GM12891 (cell line): ENCODE measurements around the gene PAK4.

Experiments used
- DNase-seq: peaks from one replicate; pipeline ENCODE4 v3.0.0; 2011; ENCODE audit warnings: low spot score; ENCODE audit not compliant: insufficient read length
- FAIRE-seq: peaks from 2 replicates; lab custom pipeline; 2011; peaks lifted over from hg19 to GRCh38; lab: Jason Lieb, UNC
- PAX5 ChIP-seq: IDR thresholded peaks from 2 replicates; pipeline ENCODE4 v1.6.1; 2011; ENCODE audit warnings: low read length, moderate library complexity, mild to moderate bottlenecking; ENCODE audit not compliant: insufficient read depth, severe bottlenecking
- POLR2A ChIP-seq: IDR thresholded peaks from 2 replicates; pipeline ENCODE4 v1.6.1; 2011; ENCODE audit warnings: low read depth, low read length, control low read depth
- POLR2AphosphoS5 ChIP-seq: IDR thresholded peaks from 2 replicates; pipeline ENCODE4 v1.6.1; 2011; ENCODE audit warnings: low read depth, low read length, control low read depth
- POU2F2 ChIP-seq: IDR thresholded peaks from 2 replicates; pipeline ENCODE4 v1.6.1; 2011; ENCODE audit warnings: low read depth, mild to moderate bottlenecking, control low read depth, low read length, moderate library complexity
- SPI1 ChIP-seq: IDR thresholded peaks from 2 replicates; pipeline ENCODE4 v1.6.1; 2011; ENCODE audit warnings: low read depth, low read length, control low read depth
- TAF1 ChIP-seq: IDR thresholded peaks from 2 replicates; pipeline ENCODE4 v1.6.1; 2011; ENCODE audit warnings: low read depth, low read length, control low read depth

PAK4 gene

GRCh38 chr19:39119830-39120229, 5.8 kb upstream of the PAK4 start:
- TF ChIP-seq POLR2AphosphoS5 (no peak), POLR2A (no peak), POU2F2 (no peak), SPI1 (no peak), PAX5 (no peak), TAF1 (no peak)
- FAIRE-seq (no peak), DNase-seq (no peak)

- DNase-seq (no peak), FAIRE-seq (no peak)
Measured at GRCh38 chr19:39122934-39123731, 2.5 kb upstream of the PAK4 start.

GRCh38 chr19:39124136-39124764, 1.3 kb upstream of the PAK4 start:
- no peak for TF ChIP-seq TAF1
- TF ChIP-seq POLR2AphosphoS5, result no peak
- no peak for TF ChIP-seq PAX5
- no peak for TF ChIP-seq SPI1
- TF ChIP-seq POU2F2, result no peak
- TF ChIP-seq POLR2A, result no peak
- no peak for FAIRE-seq
- DNase-seq, result no peak

More at GRCh38 chr19:39122934-39123731, 2.5 kb upstream of the PAK4 start:
- TF ChIP-seq SPI1, result no peak
- TF ChIP-seq POU2F2, result no peak
- TF ChIP-seq POLR2A, result no peak
- TF ChIP-seq PAX5, result no peak
- no peak for TF ChIP-seq TAF1
- no peak for TF ChIP-seq POLR2AphosphoS5

GRCh38 chr19:39125199-39125553, 410 bp upstream of the PAK4 start:
- no peak for FAIRE-seq
- no peak for DNase-seq
- TF ChIP-seq POLR2A, result no peak
- no peak for TF ChIP-seq TAF1
- no peak for TF ChIP-seq PAX5
- no peak for TF ChIP-seq POU2F2
- no peak for TF ChIP-seq POLR2AphosphoS5
- no peak for TF ChIP-seq SPI1

GRCh38 chr19:39126312-39127187, 964 bp downstream of the PAK4 start:
- FAIRE-seq (no peak), DNase-seq (no peak)
- TF ChIP-seq TAF1 (no peak), PAX5 (no peak), POLR2A (no peak), SPI1 (no peak), POLR2AphosphoS5 (no peak), POU2F2 (no peak)

GRCh38 chr19:39127812-39128515, 2.4 kb downstream of the PAK4 start:
- no peak for FAIRE-seq
- TF ChIP-seq TAF1 (no peak), POLR2AphosphoS5 (no peak), SPI1 (no peak), POLR2A (no peak), POU2F2 (no peak), PAX5 (no peak)
- DNase-seq, result no peak

- DNase-seq (no peak), FAIRE-seq (no peak)
- TF ChIP-seq SPI1 (no peak), POU2F2 (no peak), POLR2AphosphoS5 (no peak), POLR2A (no peak), PAX5 (no peak), TAF1 (no peak)
Measured at GRCh38 chr19:39128516-39129079, 3.0 kb downstream of the PAK4 start.

GRCh38 chr19:39129116-39129515, 3.5 kb downstream of the PAK4 start:
- no peak for TF ChIP-seq TAF1
- TF ChIP-seq POLR2A, result no peak
- TF ChIP-seq POU2F2, result no peak
- TF ChIP-seq POLR2AphosphoS5, result no peak
- no peak for TF ChIP-seq SPI1
- TF ChIP-seq PAX5, result no peak
- DNase-seq, result no peak
- FAIRE-seq, result no peak
